ENCODE results near the gene TCHH.

DNA sequence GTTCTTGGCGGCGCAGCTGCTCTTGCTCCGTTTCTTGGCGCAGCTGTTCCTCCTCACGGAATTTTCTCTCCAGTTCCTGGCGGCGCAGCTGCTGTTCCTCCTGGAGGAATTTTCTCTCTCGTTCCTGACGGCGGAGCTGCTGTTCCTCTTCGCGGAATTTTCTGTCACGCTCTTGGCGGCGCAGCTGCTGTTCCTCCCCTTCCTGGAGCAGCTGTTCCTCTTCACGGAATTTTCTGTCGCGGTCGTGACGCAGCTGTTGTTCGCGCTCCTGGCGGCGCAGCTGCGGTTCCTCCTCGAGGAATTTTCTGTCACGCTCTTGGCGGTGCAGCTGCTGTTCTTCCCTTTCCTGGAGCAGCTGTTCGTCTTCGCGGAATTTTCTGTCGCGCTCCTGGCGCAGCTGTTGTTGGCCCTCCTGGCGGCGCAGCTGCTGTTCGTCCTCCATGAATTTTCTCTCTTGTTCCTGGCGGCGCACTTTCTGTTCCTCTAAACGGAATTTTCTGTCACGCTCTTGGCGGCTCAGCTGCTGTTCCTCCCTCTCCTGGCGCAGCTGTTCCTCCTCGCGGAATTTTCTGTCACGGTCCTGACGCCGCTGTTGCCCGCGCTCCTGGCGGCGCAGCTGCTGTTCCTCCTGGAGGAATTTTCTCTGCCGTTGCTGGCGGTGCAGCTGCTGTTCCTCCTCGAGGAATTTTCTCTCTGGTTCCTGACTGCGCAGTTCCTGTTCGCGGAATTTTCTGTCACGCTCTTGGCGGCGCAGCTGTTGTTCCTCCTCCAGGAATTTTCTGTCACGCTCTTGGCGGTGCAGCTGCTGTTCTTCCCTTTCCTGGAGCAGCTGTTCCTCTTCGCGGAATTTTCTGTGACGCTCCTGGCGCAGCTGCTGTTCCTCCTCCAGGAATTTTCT lies 7.0 kb downstream of the TCHH start:
- TF ChIP-seq CTCF (IDR thresholded peaks at IDR 0.05) (no peak), POLR2A (IDR thresholded peaks at IDR 0.05; ENCODE audit: low read depth) (no peak), POLR2AphosphoS5 (IDR thresholded peaks at IDR 0.05) (no peak), EP300 (IDR thresholded peaks at IDR 0.05) (no peak)
